Activated CD8-positive, alpha-beta memory T cell treated with anti-CD3 and anti-CD28 coated beads for 48 hours (primary cell): ENCODE measurements around the gene IFI30.

Experiments used
- DNase-seq, 3 experiments: peaks; one replicate each; pipeline ENCODE4 v3.0.0-alpha.2; 2020; ENCODE audit warnings: low read depth in 2 of 3, low spot score in 2 of 3

IFI30 gene

GRCh38 chr19:18173572-18174288 lies at the start of gene IFI30:
TSS of gene IFI30 (plus strand) at chr19:18173813. CDS start at chr19:18173842, 29 bp downstream.
- DNase-seq, result peak in 1 of 3 experiments; percentile 37

GRCh38 chr19:18123819-18124218 lies 49.8 kb upstream of the IFI30 start:
- no peak for DNase-seq

DNA sequence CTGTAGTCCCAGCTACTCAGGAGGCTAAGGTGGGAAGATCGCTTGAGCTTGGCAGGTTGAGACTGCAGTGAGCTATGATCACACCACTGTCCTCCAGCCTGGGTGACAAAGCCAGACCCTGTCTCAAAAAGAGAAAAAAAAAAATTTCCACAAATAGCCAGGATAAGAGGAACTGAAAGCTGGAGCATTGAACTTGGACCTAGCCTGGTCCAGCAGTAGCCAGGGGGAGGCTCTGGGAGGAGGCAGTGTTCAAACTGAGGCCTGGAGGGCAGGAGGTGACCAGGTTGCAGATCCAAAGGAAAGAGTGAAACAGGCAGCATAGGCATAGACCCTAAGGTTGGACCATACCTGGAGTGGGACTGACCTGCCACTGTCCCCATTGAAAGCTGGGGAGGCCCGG lies 47.5 kb upstream of the IFI30 start:
- DNase-seq, result no peak

DNA sequence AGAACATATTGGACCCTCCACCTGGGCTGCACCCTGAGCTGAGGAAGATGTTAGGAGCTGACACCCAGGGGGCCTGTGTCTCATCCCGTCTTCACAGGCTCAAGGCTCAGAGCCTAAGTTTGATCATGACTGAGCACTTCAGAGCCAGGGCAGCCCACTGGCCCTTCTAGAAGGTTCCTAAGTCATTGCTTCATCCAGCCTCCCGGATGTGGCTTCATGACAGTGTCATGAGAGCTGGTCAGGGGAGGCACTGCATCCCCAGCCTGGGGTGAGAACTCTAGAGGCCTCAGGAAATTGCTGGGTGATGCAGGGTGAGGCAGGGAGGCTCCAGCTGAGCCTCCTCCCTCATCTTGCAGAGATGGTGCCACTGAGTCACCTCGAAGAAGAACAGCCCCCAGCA lies 45.6 kb upstream of the IFI30 start:
- DNase-seq, result no peak

GRCh38 chr19:18128805-18129204 lies 44.8 kb upstream of the IFI30 start:
- DNase-seq, result no peak

GRCh38 chr19:18130523-18131242 lies 42.9 kb upstream of the IFI30 start:
- no peak for DNase-seq

DNA sequence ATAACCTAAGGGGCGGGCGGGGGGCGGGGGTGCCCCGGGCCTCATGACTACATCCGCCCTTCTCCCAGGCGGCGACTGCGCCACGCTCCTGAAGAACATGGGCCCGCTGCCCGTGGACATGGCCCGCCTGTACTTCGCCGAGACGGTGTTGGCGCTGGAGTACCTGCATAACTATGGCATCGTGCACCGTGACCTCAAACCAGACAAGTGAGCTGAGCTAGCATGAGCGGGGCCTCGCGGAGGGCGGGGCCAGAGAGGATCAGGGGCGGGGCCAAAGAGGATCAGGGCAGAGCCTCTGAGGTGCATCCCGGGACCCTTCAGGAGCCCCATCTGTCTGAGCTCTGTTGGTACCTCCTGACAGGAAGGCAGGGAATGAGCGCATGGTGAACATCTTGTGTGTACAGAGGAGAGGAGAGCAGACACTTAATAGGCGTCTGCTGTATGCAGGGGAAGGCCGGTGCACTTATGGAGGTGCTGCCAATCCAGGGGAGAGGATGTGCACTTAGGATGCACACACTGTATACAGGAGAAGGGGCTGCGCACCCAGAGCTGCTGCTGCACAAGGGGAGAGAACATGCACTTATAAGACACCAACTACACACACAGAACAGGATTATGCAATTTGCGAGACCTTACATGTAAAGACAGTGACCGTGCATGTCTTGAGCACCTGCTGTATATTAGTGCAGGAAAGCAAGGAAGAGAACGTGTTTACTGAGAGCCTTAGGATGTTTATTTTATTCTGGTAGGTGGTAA lies 41.6 kb upstream of the IFI30 start:
- no peak for DNase-seq

- no peak for DNase-seq
These were observed 37.7 kb upstream of the IFI30 start for GRCh38 chr19:18135712-18136584.

GRCh38 chr19:18137242-18137641 lies 36.4 kb upstream of the IFI30 start:
- no peak for DNase-seq

DNA sequence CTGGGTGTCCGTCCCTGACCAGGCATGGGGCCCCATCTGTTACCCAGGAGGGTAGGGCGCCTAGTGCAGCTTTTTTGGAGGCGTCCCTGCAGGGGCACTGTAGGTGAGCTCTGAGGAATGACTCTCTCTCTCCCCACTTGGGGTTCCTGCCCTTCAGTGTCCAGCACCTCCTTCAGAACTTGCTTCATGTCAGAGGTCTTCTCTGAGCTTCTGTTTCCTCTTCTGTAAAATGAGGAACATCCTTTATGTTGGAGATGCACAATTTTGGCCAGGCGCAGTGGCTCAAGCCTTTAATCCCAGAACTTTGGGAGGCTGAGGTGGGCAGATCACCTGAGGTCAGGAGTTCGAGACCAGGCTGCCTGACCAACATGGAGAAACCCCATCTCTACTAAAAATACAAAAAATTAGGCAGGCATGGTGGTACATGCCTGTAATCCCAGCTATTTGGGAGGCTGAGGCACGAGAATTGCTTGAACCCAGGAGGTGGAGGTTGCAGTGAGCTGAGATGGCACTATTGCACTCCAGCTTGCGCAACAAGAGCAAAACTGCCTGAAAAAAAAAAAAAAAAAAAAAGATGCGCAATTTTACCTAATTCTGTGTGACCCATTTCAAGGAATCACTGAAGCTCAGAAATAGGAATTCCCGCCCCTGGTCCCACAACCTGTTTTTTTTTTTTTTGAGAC lies 35.8 kb upstream of the IFI30 start:
- no peak for DNase-seq

- DNase-seq, result no peak
These were observed 33.1 kb upstream of the IFI30 start for GRCh38 chr19:18140473-18140872.

- DNase-seq, result no peak
These were observed 32.6 kb upstream of the IFI30 start for GRCh38 chr19:18141031-18141430.

- no peak for DNase-seq
These were observed 29.7 kb upstream of the IFI30 start for GRCh38 chr19:18143902-18144301.

DNA sequence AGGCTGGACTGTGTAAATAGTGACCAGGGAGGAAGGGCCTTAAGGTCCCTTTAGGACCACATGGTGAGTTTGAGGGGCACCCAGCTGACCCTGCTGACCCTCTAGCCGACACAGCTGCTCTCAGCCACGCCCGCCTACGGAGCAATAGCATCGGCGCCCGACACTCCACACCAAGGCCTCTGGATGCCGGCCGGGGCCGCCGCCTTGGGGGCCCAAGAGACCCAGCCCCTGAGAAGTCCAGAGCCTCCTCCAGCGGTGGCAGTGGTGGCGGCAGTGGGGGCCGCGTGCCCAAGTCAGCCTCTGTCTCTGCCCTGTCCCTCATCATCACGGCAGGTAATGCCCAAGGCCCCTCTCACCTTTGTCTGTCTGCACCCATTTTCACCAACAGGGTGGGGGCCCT lies 29.3 kb upstream of the IFI30 start:
- no peak for DNase-seq

- no peak for DNase-seq
These were observed 28.7 kb upstream of the IFI30 start for GRCh38 chr19:18144906-18145305.

DNA sequence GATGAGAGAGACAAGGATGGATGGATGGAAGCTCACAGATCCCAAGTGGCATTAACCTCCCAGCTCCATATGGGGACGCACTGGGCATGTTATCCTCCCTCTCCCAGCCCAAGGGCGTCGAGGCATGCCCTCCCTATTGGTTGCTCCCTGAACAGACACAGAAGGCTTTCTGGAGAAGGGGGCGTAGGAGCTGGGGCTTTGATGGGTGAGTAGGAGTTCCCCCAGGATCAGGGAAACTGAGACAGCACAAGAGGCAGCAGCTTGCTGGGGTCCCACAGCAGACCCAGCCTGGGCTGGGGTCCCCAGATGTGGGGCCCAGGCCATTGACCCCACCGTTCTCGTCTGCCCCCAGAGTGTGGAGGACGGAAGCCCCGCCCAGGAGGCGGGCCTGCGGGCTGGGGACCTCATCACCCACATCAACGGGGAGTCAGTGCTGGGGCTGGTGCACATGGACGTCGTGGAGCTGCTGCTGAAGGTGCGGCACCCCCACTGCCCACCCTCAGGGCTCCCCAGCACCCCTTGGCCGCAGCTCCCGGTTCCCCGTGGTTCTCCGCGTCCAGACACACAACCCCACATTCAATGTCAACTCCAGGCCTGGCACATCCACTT lies 28.1 kb upstream of the IFI30 start:
- DNase-seq, result no peak

GRCh38 chr19:18147396-18147795 lies 26.2 kb upstream of the IFI30 start:
- DNase-seq, result no peak

GRCh38 chr19:18149596-18149975 lies 24.0 kb upstream of the IFI30 start:
- DNase-seq, result no peak

DNA sequence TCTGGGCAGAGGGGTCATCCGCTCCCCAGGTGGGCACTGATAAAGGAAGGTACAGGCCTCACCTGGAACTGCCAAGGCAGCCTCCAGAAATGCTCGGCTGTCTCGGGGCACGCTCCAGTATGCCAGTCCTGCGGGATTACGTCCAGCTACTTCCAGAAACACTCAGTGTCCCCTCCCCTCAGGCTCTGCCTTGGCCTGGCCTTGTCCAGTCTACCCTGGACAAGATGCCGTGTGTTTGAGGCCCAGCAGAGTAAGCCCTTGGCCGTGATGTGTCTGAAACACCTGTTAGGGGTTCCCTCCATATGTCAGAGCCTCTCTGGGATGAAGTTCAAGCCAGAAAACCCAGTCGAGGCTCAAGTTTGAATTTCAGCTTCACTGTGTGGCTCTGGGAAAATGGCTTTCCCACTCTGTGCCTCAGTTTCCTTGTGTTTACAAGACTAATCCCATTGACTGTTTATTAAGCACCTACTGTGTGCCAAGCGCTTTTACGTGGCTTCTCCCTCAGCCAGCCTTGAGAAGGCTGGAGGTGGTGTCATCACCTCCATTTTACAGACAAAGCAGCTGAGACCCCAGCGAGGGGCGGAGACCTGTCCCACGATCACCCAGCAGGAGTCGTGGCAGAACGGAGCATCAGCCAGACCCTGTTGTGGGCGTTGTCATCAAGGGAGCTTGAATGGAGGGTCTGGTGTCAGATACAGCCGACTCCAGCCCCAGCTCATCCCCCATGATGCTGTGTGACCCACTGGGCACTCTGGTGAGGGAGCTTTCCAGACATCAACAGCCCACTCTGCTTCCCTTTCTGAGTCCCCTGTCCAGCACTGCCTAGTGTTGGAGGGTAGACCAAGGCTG lies 22.6 kb upstream of the IFI30 start:
- DNase-seq, result no peak
